IPS-18c (cell line): Measurements from ENCODE around the gene CDH13.

ENCODE experiments used
- H3K4me3 ChIP-seq: 2 replicates; pipeline ENCODE4 v1.7.0; 2013; ENCODE audit warnings: low read depth, mild to moderate bottlenecking, low read length, moderate library complexity; ENCODE audit not compliant: insufficient read depth
- H3K9me3 ChIP-seq: one replicate; pipeline ENCODE4 v1.6.1; 2013; ENCODE audit warnings: mild to moderate bottlenecking, low read length, moderate library complexity; ENCODE audit not compliant: control insufficient read depth, insufficient read depth

Gene CDH13

GRCh38 chr16:83542491-83542890, 915.7 kb downstream of the CDH13 start:
- H3K4me3 ChIP-seq = no peak overlapping the region
- H3K9me3 ChIP-seq = no peaks in the 10 kb centered on the region

DNA sequence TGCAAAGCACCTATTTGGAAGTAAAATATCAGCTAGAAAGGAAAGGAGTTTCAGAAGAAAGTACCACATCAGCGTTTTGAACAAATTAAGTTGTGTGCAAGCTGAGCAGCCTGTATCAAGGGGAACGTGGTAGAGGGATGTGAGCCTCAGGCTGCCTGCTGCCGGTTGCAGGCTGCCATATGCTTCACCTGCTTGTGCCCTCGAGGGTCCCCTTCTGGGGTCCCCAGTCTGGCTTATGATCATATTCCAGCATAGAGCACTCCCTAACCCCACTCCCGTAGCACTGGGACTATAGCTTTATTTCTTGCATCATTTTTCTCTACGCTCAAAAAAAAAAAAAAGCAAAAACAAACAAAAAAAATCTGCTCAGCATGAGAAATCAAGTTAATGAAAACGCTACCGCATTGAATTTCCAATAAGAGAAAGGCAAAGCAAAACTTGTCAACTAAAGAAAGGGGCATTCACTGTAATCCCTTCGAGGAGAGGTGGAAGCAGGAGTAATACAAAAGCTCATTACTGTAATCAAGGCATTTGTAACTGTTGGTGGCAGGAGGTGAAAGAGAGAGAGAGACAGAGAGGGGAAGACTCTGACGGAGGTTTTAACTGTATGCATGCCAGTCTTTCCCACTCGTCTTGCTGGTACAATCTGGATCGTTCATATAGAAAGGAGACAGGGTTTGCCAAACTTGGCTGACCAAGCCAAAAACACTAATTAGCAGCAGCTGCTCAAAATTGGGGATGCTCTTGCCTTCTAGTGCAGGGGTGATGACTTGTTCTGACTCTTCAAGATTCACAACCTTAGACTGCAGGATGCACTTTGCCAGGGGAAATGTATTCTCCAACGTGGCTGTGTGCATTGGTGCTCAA, 922.8 kb downstream of the CDH13 start:
- H3K9me3 ChIP-seq = no peaks in the 10 kb centered on the region
- H3K4me3 ChIP-seq = no peak overlapping the region

DNA sequence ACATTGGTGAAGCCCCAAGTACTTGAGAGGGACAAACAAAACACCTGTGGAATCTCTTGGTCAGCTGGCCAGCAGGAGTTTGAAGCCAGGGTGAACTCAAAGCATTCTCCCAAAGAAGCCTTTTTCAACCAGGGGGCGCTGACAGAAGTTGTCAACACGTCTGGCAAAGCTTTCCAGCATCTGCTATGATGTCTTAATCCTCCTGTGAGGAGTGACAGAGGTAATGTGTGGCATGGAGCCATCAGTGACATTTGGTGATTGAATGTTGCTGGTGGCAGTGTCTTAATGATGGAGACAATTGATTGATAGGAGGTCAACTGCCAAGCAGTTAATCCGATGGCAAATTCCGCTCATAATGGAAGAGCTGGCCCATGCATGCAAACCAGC, 923.4 kb downstream of the CDH13 start:
- H3K9me3 ChIP-seq = no peaks in the 10 kb centered on the region
- H3K4me3 ChIP-seq = no peak overlapping the region

GRCh38 chr16:83552228-83552627, 925.5 kb downstream of the CDH13 start:
- no peaks in the 10 kb centered on the region for H3K9me3 ChIP-seq
- H3K4me3 ChIP-seq = no peak overlapping the region

GRCh38 chr16:83552930-83553329, 926.2 kb downstream of the CDH13 start:
- Histone ChIP-seq H3K4me3 (no peak overlapping the region), H3K9me3 (no peaks in the 10 kb centered on the region)

GRCh38 chr16:83554096-83554495, 927.3 kb downstream of the CDH13 start:
- Histone ChIP-seq H3K9me3 (no peaks in the 10 kb centered on the region), H3K4me3 (no peak overlapping the region)

DNA sequence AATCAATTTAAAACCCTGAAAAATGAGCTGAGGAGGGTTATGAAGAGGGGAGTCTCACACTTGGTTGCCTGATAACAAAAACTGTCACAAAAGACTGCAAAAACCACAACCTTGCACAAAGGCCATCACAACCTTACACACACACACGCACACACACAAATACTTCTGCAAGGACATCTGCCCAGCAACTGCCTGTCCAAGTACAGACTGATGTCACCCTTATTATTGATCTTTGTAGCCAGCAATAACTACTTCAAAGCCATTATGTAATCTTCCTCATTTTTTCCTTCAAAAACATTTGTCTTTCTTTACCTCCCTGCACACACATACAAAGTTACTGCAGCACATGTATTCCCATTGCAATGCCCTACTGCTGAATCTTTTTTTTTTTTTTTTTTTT, 927.8 kb downstream of the CDH13 start:
- H3K9me3 ChIP-seq = no peaks in the 10 kb centered on the region
- no peak overlapping the region for H3K4me3 ChIP-seq

DNA sequence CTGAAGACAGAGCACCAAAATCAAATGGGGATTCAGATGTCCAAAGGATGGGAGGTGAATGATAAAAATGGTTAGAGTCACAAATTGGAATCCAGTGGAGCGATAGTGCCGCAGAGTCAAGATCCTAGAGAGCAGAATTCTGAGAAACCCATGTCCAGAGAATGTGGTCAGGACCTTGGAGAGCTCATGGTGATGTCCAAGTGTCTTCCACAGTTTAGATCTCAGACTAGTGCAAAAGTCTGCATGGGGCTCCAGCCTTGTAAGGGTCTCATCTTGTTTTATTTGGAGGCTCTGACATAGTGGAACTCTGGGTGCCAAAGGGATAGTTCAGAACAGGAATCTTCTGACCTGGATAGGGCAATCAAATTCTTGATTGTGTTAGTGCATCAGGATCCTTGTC, 935.1 kb downstream of the CDH13 start:
- Histone ChIP-seq H3K4me3 (no peak overlapping the region), H3K9me3 (peaks cover 2% of the 10 kb centered on the region)

DNA sequence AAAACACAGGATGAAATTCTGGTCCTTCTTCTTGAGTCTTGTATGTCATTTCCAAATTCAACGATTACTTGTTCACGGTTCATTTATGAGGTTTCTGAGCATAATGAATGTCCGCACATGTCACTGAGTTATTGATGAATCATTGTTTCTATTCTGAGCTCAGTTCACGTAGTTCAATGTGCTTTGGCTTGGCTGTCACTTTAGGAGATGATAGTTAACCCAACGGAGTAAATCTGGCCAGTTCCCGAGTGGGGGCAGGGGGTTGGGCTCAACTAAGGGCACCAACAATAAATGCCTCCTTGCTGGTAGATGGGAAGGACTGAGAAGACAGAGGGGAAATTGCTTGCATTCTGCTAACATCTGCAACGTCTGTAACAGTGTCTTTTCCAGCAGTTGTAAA, 941.6 kb downstream of the CDH13 start:
- no peak overlapping the region for H3K4me3 ChIP-seq

DNA sequence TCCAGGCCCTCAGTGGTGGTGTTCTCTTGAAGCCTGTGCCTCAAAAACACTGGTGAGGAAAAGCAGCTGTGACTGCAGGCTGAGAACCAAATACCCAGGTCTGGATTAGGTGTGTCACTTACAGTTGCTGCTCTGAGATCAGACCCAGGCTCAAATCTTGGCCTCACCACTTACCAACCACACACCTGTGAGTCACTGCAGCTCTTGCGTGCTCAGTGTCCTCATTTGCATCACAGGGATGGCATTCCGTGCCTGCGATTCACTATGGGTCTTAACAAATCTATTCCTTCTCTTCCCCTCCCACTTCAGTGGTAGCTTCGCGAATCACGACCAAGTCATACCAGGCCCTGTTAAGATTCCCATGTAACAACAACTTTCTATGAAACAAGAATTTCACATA, 947.6 kb downstream of the CDH13 start:
- H3K9me3 ChIP-seq = no peaks in the 10 kb centered on the region
- no peak overlapping the region for H3K4me3 ChIP-seq

More for the DNA sequence above, 941.6 kb downstream of the CDH13 start:
- peaks cover 2% of the 10 kb centered on the region for H3K9me3 ChIP-seq

DNA sequence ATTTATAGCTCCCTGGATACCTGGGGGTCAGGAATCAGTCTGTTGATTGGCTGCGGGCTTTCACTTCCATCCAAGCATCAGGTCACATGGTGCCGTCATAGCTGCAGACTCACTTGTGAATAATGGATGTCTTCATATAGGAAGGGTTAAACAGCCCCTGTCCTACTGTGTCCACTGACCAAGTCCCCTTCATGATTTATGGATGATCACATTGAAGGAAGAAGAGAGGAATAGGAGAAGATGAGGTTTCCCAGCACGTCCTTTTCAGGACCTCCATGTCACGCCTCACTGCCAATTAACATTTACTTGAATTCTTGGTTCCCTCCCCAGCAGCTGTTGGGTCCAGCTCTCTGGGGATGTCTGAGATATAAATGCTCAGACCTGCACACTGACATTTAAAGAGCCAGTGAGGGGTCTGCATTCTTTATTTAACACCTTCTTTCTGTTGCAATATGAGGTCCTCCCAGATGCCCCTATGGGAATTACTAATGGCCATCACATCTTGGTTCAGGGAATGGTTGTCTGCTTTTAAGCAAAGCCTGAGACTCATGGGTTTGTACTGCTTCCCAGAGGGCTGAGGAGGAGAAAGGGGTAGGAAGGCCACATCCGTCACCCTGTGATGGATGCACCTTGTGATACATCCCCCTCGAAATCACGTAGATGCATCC, 950.4 kb downstream of the CDH13 start:
- Histone ChIP-seq H3K4me3 (no peak overlapping the region), H3K9me3 (no peaks in the 10 kb centered on the region)

- Histone ChIP-seq H3K9me3 (no peaks in the 10 kb centered on the region), H3K4me3 (no peak overlapping the region)
Measured at GRCh38 chr16:83578171-83578570, 951.4 kb downstream of the CDH13 start.

DNA sequence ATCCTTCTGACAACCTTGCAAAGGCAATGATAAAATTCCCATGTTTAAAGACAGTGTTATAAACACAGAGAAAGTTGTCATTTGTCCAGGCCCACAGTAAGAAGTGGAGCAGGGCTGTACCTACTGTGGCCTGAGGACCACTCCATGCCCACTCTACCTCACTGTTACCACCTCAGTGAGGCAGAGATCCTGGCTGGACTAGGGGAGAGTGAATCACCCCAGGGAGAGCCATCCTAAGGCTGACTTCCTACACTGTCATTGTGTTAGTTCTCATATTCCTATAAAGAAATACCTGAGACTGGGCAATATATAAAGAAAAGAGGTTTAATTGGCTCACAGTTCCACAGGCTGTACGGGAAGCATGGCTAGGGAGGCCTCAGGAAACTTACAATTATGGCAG, 952.3 kb downstream of the CDH13 start:
- no peak overlapping the region for H3K4me3 ChIP-seq
- no peaks in the 10 kb centered on the region for H3K9me3 ChIP-seq

DNA sequence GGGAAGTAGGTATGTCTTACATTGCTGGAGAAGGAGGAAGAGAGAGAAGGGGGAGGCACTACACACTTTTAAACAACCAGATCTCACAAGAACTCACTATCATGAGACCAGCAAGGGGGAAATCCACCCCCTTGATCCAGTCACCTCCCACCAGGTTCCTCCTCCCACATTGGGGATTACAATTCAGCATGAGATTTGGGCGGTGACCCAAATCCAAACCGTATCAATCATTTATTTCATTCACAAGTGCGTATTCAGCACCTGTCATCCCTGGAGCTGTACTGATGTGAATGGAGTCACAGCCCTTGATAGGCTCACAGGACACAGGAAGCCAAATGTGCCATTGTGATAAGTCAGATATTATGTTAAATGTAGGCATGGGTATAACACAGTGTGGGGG, 952.7 kb downstream of the CDH13 start:
- Histone ChIP-seq H3K9me3 (no peaks in the 10 kb centered on the region), H3K4me3 (no peak overlapping the region)

DNA sequence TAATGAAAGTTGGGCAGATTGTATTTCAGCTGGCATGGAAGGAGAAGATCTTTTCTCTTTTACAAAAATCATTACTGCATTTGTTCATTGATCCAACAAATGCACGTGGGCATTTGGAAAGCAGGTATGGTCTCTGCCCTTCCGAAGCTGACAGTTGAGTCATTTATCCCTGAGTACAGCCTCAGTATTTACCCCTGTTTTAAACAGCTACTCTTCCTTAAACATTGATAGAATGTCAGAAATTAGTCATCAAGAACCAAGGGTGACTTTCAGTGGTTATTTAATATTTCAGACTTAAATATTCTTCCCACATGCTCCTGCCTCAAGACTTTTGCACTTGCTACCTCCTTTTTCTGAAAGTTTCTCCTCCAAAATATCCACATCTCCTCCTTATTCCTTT, 954.3 kb downstream of the CDH13 start:
- H3K4me3 ChIP-seq = no peak overlapping the region

DNA sequence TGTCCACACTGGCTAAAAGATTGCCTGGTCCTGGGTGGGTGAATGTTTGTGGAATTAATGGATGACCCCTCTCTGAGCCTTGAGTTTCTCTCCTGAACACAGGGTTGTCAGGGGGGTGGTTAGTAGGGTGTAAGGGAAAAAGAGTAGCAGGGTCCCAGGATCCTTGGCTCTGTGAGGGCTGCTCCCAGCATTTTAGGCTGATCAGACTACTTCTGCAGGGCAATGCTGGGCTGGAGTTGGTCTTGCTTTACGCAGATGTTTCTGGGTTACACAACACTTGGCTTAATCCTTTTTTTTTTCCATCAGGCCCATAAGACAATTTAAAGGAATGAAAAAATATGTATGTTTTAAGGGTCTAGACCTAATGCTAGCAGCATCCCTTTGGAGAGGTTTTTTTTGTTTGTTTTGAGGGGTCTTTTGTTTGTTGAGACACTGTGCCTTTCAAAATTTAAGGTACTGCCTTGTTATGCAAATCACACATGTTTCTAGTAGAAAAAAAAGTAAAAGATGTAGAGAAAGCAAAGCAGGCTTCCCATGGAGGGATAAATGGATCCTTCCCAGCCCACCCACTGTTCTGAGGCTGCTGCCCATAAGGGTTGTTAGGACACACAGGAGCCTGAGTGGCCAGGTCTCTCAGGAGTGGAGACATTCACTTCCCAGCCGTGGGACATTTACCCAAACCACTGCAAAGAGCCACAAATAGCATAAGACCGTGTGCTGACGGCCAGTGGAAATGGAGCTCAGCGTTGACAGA, 955.4 kb downstream of the CDH13 start:
- H3K4me3 ChIP-seq = no peak overlapping the region
- no peaks in the 10 kb centered on the region for H3K9me3 ChIP-seq

More for the DNA sequence above, 954.3 kb downstream of the CDH13 start:
- no peaks in the 10 kb centered on the region for H3K9me3 ChIP-seq

DNA sequence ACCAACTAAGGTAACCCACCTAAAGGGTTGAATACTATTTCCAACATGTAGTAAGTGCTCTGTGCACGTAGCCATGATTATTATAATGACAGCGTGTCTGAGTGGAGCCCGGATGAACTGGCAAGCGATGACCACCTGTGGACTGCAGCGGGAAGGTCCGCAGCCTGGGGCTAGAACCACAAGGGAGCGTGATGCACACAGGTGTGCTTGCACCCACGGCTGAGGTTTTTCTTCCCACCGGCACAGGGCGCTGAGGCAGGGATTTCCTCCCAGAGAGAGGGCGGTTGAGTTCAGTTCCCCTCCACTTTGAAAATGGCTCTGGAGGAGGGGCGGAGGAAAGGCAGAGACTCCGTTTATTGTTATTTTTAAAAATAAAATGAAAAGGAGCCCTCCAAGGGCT, 959.3 kb downstream of the CDH13 start:
- Histone ChIP-seq H3K4me3 (no peak overlapping the region), H3K9me3 (no peaks in the 10 kb centered on the region)
